Measurements from ENCODE around the gene RAET1L. TPM values are rescaled to one million over a fixed set of nuclear protein-coding genes. Genes with fewer than 3 reads are reported as not detected.
"Not testable (repeated sequence)": the region's sequence is repeated elsewhere in the genome, so short reads cannot be mapped to it uniquely, and the experiment has no call there.

The RAET1L gene
- total and polyA plus RNA-seq, 2 of the 4 experiments (the other 2 are of a cell fraction): not detected

DNA sequence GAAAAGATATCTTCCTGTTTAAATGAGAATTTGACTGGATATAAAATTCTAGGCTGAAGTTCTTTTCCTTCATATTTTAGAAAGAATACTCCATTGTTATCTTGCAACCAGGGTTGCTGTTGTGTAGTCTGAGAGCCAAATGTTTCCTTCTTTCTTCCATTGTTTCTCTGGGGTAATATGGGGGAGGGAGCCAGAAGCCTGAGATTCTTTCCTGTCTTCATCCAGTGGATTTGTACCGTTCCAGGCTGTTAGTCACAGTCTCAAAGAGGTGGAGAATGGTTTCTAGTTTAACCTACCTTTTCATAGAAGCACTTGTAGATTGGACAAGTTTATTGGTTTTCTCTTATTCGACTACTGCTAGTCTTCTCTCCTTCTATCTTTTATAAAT lies 49.7 kb upstream of the RAET1L start:
- intact Hi-C loops (cut with micrococcal nuclease): no loop called here
- H2BK15ac ChIP-seq (ENCODE audit: low read depth, low read length): no peak overlapping the region
- no peak overlapping the region for H4K5ac ChIP-seq (ENCODE audit: low read depth, low read length)
- H3K27ac ChIP-seq (ENCODE audit: insufficient read depth, low read length): no peak overlapping the region
- no peak overlapping the region for H3K4ac ChIP-seq (ENCODE audit: low read depth, low read length)
- no peaks in the 10 kb centered on the region for H4K20me1 ChIP-seq (ENCODE audit: insufficient read depth, low read length)
- H3K4me2 ChIP-seq (ENCODE audit: low read depth, low read length): no peak overlapping the region
- ChIA-PET POLR2A (ENCODE audit: unreplicated experiment) (no interaction called here), CTCF (no interaction called here)
- H2BK120ac ChIP-seq (ENCODE audit: low read depth, low read length): no peak overlapping the region
- H3K9me1 ChIP-seq (ENCODE audit: insufficient read depth, low read length): no peaks in the 10 kb centered on the region
- no peaks in the 10 kb centered on the region for H3K4me1 ChIP-seq (ENCODE audit: control insufficient read depth, insufficient read depth, low read length)
- peaks cover 12% of the 10 kb centered on the region for H3K27me3 ChIP-seq (ENCODE audit: control insufficient read depth, insufficient read depth, low read length)
- BruUV-seq (replicated peaks): no TSS peak
- H2BK5ac ChIP-seq (ENCODE audit: low read depth, low read length, poor library complexity, severe bottlenecking): no peak overlapping the region
- no peak overlapping the region for H3K4me3 ChIP-seq (ENCODE audit: insufficient read depth, low read depth, low read length)
- no peaks in the 10 kb centered on the region for H3K36me3 ChIP-seq (ENCODE audit: control insufficient read depth, insufficient read depth, low read length)
- no peak overlapping the region for H3K18ac ChIP-seq (ENCODE audit: low read depth, low read length)
- H3K14ac ChIP-seq (replicated peaks; ENCODE audit: low read depth, low read length): no peak overlapping the region
- no peaks in the 10 kb centered on the region for H3K9me3 ChIP-seq (ENCODE audit: control insufficient read depth, insufficient read depth, low read length)
- H3K23ac ChIP-seq (ENCODE audit: low read depth, low read length): no peak overlapping the region
- no peak overlapping the region for H2AK9ac ChIP-seq (replicated peaks; ENCODE audit: low read depth, low read length, poor library complexity)
- H4K91ac ChIP-seq (ENCODE audit: insufficient read depth, low read depth, low read length): no peak overlapping the region
- no peak overlapping the region for H2AFZ ChIP-seq (replicated peaks; ENCODE audit: low read length, poor library complexity)
- ATAC-seq (ENCODE audit: low read depth) (no peak), DNase-seq (no peak)
- TF ChIP-seq SMC3 (IDR thresholded peaks at IDR 0.05; ENCODE audit: low read depth, low read length): no peak
- no peak for TF ChIP-seq RCOR1 (IDR thresholded peaks at IDR 0.05; ENCODE audit: insufficient replicate concordance, low read length)
- H3K56ac ChIP-seq (ENCODE audit: extremely low read depth, insufficient read depth, low read length): no peak overlapping the region
- no peak overlapping the region for H2BK20ac ChIP-seq (ENCODE audit: low read depth, low read length)
- no peak overlapping the region for H2AK5ac ChIP-seq (ENCODE audit: low read depth, low read length)
- H3K9ac ChIP-seq (ENCODE audit: low read depth, low read length): no peak overlapping the region
- no peak overlapping the region for H4K8ac ChIP-seq (ENCODE audit: low read depth in 2 of 2, low read length in 2 of 2)
- in situ Hi-C loops (cut with MboI; ENCODE audit: low sequenced_read_pairs): loop anchor here (10.0 kb wide), 1 partner anchor 740 kb away; no protein-coding TSS in a partner anchor
- H3K79me1 ChIP-seq (ENCODE audit: low read depth in 1 of 2, low read length in 2 of 2): no peaks in the 10 kb centered on the region
- WGBS, 2 experiments (ENCODE audit: extremely low coverage in 2 of 2, insufficient read length in 1 of 2): no CpG with 5 or more reads among the region's 2 CpGs
- dilution Hi-C loops (cut with HindIII; ENCODE audit: low sequenced_read_pairs, unreplicated experiment): no loop called here

DNA sequence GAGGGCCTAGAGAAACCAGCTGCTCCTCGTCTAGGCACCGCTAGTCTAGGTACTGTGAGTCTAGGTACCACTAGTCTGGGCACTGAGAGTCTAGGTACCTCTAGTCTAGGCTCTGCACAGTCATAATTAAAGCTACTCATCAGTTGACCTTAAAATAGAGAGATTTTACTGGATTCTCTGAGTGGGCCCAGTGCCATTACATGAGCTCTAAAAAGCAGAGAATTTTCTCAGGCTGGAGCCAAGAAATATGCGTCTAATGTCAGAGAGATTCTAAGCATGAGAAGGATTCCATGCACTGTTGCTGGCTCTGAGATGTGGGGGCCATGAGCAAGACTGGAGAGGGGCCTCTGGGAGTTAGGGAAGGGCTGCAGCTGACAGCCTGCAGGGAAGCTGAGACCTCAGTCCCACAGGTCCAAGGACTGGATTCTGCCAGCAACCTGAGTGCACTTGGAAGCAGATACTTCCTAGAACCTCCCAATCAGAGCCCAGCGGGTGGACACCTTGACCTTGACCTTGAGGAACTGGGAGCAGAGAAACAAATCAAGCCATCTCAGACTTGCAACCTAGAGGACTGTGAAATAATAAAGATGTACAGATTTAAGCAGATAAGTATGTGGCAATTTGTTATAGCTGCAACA lies 49.2 kb upstream of the RAET1L start:
- H3K23ac ChIP-seq (ENCODE audit: low read depth, low read length); H4K5ac ChIP-seq (ENCODE audit: low read depth, low read length); H2AFZ ChIP-seq (replicated peaks; ENCODE audit: low read length, poor library complexity); H2BK120ac ChIP-seq (ENCODE audit: low read depth, low read length); H3K4me2 ChIP-seq (ENCODE audit: low read depth, low read length); H3K27ac ChIP-seq (ENCODE audit: insufficient read depth, low read length); intact Hi-C loops (cut with micrococcal nuclease); H3K4me1 ChIP-seq (ENCODE audit: control insufficient read depth, insufficient read depth, low read length); POLR2A ChIA-PET (ENCODE audit: unreplicated experiment); H3K36me3 ChIP-seq (ENCODE audit: control insufficient read depth, insufficient read depth, low read length); H3K79me1 ChIP-seq (ENCODE audit: low read depth in 1 of 2, low read length in 2 of 2); H2BK15ac ChIP-seq (ENCODE audit: low read depth, low read length); H3K4me3 ChIP-seq (ENCODE audit: insufficient read depth, low read depth, low read length); dilution Hi-C loops (cut with HindIII; ENCODE audit: low sequenced_read_pairs, unreplicated experiment); H3K9ac ChIP-seq (ENCODE audit: low read depth, low read length); DNase-seq; H2BK20ac ChIP-seq (ENCODE audit: low read depth, low read length); CTCF ChIA-PET; H4K20me1 ChIP-seq (ENCODE audit: insufficient read depth, low read length); H2AK9ac ChIP-seq (replicated peaks; ENCODE audit: low read depth, low read length, poor library complexity); H3K18ac ChIP-seq (ENCODE audit: low read depth, low read length); H4K91ac ChIP-seq (ENCODE audit: insufficient read depth, low read depth, low read length); H3K56ac ChIP-seq (ENCODE audit: extremely low read depth, insufficient read depth, low read length); ATAC-seq (ENCODE audit: low read depth); H3K14ac ChIP-seq (replicated peaks; ENCODE audit: low read depth, low read length); H2BK5ac ChIP-seq (ENCODE audit: low read depth, low read length, poor library complexity, severe bottlenecking); H3K9me3 ChIP-seq (ENCODE audit: control insufficient read depth, insufficient read depth, low read length); BruUV-seq (replicated peaks); H3K4ac ChIP-seq (ENCODE audit: low read depth, low read length); H3K9me1 ChIP-seq (ENCODE audit: insufficient read depth, low read length); H4K8ac ChIP-seq (ENCODE audit: low read depth in 2 of 2, low read length in 2 of 2); H2AK5ac ChIP-seq (ENCODE audit: low read depth, low read length): not testable (repeated sequence)
- 60% methylated on average over 1 of the region's 4 CpGs; no CpG with 5 or more reads in 1 of the 2 experiments for WGBS, 2 experiments (ENCODE audit: extremely low coverage in 2 of 2, insufficient read length in 1 of 2)
- H3K27me3 ChIP-seq (ENCODE audit: control insufficient read depth, insufficient read depth, low read length): peaks cover 12% of the 10 kb centered on the region
- in situ Hi-C loops (cut with MboI; ENCODE audit: low sequenced_read_pairs): loop anchor here (10.0 kb wide), 1 partner anchor 740 kb away; no protein-coding TSS in a partner anchor

All from IMR-90 (cell line).